ENCODE measurements around the gene CARD9. TPM values are rescaled to one million over a fixed set of nuclear protein-coding genes. Genes with fewer than 3 reads are reported as not detected.

CARD9 gene
- total RNA-seq, 1 donor from 2014 or later, result 0.94 TPM

- no peak for DNase-seq (ENCODE audit: extremely low spot score, unreplicated experiment)
- H3K36me3 Mint-ChIP-seq (ENCODE audit: unreplicated experiment), result peaks cover 2% of the 10 kb centered on the region
- no peak for TF ChIP-seq CTCF (IDR thresholded peaks at IDR 0.05)
- no peak overlapping the region for H3K4me3 Mint-ChIP-seq (ENCODE audit: unreplicated experiment)
- H3K27ac Mint-ChIP-seq (ENCODE audit: unreplicated experiment), result no peak overlapping the region
- no peaks in the 10 kb centered on the region for H3K9me3 Mint-ChIP-seq (ENCODE audit: unreplicated experiment)
- H3K27me3 Mint-ChIP-seq (ENCODE audit: unreplicated experiment), result no peaks in the 10 kb centered on the region
- peaks cover 16% of the 10 kb centered on the region for H3K4me1 Mint-ChIP-seq (ENCODE audit: unreplicated experiment)
Observed at GRCh38 chr9:136376457-136376856, 3.0 kb upstream of the CARD9 start.

GRCh38 chr9:136375096-136375495 lies 1.6 kb upstream of the CARD9 start:
- H3K4me1 Mint-ChIP-seq (ENCODE audit: unreplicated experiment), result peaks cover 16% of the 10 kb centered on the region
- H3K4me3 Mint-ChIP-seq (ENCODE audit: unreplicated experiment), result no peak overlapping the region
- H3K27ac Mint-ChIP-seq (ENCODE audit: unreplicated experiment), result no peak overlapping the region
- no peaks in the 10 kb centered on the region for H3K36me3 Mint-ChIP-seq (ENCODE audit: unreplicated experiment)
- no peak for TF ChIP-seq CTCF (IDR thresholded peaks at IDR 0.05)
- H3K9me3 Mint-ChIP-seq (ENCODE audit: unreplicated experiment), result no peaks in the 10 kb centered on the region
- no peak for DNase-seq (ENCODE audit: extremely low spot score, unreplicated experiment)
- no peaks in the 10 kb centered on the region for H3K27me3 Mint-ChIP-seq (ENCODE audit: unreplicated experiment)

- Mint-ChIP-seq H3K4me1 (ENCODE audit: unreplicated experiment) (peaks cover 16% of the 10 kb centered on the region), H3K9me3 (ENCODE audit: unreplicated experiment) (no peaks in the 10 kb centered on the region), H3K4me3 (ENCODE audit: unreplicated experiment) (no peak overlapping the region), H3K27ac (ENCODE audit: unreplicated experiment) (no peak overlapping the region), H3K27me3 (ENCODE audit: unreplicated experiment) (no peaks in the 10 kb centered on the region), H3K36me3 (ENCODE audit: unreplicated experiment) (no peaks in the 10 kb centered on the region)
- TF ChIP-seq CTCF (IDR thresholded peaks at IDR 0.05), result no peak
- DNase-seq (ENCODE audit: extremely low spot score, unreplicated experiment), result no peak
Observed at GRCh38 chr9:136374183-136374575, 710 bp upstream of the CARD9 start.

- peak; percentile 41 for TF ChIP-seq CTCF (IDR thresholded peaks at IDR 0.05)
- Mint-ChIP-seq H3K36me3 (ENCODE audit: unreplicated experiment) (no peaks in the 10 kb centered on the region), H3K4me3 (ENCODE audit: unreplicated experiment) (no peak overlapping the region), H3K9me3 (ENCODE audit: unreplicated experiment) (no peaks in the 10 kb centered on the region), H3K27me3 (ENCODE audit: unreplicated experiment) (no peaks in the 10 kb centered on the region), H3K4me1 (ENCODE audit: unreplicated experiment) (peaks cover 16% of the 10 kb centered on the region), H3K27ac (ENCODE audit: unreplicated experiment) (peak overlapping the region; percentile 85)
- no peak for DNase-seq (ENCODE audit: extremely low spot score, unreplicated experiment)
Observed at GRCh38 chr9:136372561-136373299, 739 bp downstream of the CARD9 start.

GRCh38 chr9:136372006-136372405 lies 1.5 kb downstream of the CARD9 start:
- no peak for DNase-seq (ENCODE audit: extremely low spot score, unreplicated experiment)
- H3K4me3 Mint-ChIP-seq (ENCODE audit: unreplicated experiment), result no peak overlapping the region

More at GRCh38 chr9:136372006-136372405, 1.5 kb downstream of the CARD9 start:
- no peak for TF ChIP-seq CTCF (IDR thresholded peaks at IDR 0.05)
- Mint-ChIP-seq H3K27ac (ENCODE audit: unreplicated experiment) (peak overlapping the region; percentile 85), H3K27me3 (ENCODE audit: unreplicated experiment) (no peaks in the 10 kb centered on the region), H3K4me1 (ENCODE audit: unreplicated experiment) (peaks cover 16% of the 10 kb centered on the region), H3K9me3 (ENCODE audit: unreplicated experiment) (no peaks in the 10 kb centered on the region), H3K36me3 (ENCODE audit: unreplicated experiment) (no peaks in the 10 kb centered on the region)

All from osteocyte (in vitro differentiated cells).